Ovary (tissue), 3 donors: ENCODE results near the gene RYR3.

Experiments used
- EP300 ChIP-seq: sonication (generic); formaldehyde crosslinking; IDR thresholded peaks from one replicate; pipeline ENCODE4 v1.6.1; 2017; ENCODE audit warnings: antibody characterized with exemption
- POLR2A ChIP-seq: fragments of 450-650 bp; IDR thresholded peaks from one replicate; pipeline ENCODE4 v1.6.1; 2017; ENCODE audit warnings: antibody characterized with exemption, mild to moderate bottlenecking, moderate library complexity
- TF ChIP-seq, protein P1 (sequence below), 3 donors: fragments of 450-650 bp in 2 of 3; fragments of 200-600 bp in 1 of 3; IDR thresholded peaks; one replicate each; pipeline versions ENCODE4 v1.5.1 to v1.8.0; 2016 to 2022; ENCODE audit warnings: antibody characterized with exemption in 3 of 3, mild to moderate bottlenecking in 1 of 3
- donor health status: DM: no; HTN: no; CAD: no.

DNA sequence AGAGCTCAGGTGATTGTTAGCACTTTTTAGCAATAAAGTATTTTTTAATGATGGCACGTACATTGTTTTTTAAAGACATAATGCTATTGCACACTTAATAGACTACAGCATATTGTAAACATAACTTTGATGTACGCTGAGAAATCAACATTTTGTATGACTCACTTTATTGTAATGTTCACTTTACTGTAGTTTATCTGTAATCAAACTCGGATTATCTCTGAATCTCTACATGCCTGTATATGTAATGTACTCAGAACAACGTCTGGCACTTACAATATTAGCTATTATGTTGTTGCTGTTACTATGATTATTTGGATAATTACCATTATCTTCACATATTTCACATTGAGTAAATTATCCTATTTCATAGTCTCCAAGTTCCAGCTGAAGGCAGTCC lies 519.6 kb downstream of the RYR3 start:
- TF ChIP-seq, protein P1, sequence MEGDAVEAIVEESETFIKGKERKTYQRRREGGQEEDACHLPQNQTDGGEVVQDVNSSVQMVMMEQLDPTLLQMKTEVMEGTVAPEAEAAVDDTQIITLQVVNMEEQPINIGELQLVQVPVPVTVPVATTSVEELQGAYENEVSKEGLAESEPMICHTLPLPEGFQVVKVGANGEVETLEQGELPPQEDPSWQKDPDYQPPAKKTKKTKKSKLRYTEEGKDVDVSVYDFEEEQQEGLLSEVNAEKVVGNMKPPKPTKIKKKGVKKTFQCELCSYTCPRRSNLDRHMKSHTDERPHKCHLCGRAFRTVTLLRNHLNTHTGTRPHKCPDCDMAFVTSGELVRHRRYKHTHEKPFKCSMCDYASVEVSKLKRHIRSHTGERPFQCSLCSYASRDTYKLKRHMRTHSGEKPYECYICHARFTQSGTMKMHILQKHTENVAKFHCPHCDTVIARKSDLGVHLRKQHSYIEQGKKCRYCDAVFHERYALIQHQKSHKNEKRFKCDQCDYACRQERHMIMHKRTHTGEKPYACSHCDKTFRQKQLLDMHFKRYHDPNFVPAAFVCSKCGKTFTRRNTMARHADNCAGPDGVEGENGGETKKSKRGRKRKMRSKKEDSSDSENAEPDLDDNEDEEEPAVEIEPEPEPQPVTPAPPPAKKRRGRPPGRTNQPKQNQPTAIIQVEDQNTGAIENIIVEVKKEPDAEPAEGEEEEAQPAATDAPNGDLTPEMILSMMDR (IDR thresholded peaks at IDR 0.05): no peak
- TF ChIP-seq EP300: no peak
- no peak for TF ChIP-seq POLR2A
